NCI-H2196 (cell line): Measurements from ENCODE around the gene PCBP3.
"Not testable (repeated sequence)": the region's sequence is repeated elsewhere in the genome, so short reads cannot be mapped to it uniquely, and the experiment has no call there.

Experiments used
- DNase-seq: peaks from one replicate; lab custom pipeline; 2025; ENCODE audit not compliant: unreplicated experiment; lab: John Stamatoyannopoulos, UW

PCBP3 gene

DNA sequence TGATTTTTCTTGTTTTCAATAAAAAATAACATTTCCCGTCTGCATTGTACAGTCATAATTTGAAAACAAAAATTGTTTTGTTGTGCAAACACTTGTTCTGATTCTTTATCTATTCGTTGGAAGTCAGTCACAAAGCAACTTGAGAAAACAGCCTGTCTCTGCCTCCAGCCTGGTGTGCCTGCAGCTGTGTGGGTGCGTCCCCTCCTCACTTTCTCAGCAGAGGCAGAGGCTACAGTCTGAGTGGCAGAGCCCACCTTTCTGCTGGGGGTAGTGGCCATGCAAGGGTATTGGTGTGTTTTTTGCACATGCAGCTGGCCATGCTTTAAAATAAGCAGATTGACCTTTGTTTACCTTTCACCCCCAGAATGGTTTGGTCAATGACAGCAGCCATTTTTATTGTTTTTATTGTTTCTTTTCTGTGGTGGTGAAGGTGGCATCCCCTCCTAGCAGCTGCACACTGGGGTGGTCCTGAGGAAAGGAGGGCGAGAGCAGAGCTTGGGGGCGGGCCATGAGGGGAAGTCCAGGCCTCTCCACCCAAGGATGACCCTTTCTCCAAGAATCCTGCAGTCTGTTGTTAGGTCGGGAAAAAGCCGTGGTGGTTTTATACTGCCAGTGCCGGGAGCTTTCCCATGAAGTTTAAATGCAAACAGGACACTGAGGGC lies 159.6 kb downstream of the PCBP3 start:
- DNase-seq = no peak

DNA sequence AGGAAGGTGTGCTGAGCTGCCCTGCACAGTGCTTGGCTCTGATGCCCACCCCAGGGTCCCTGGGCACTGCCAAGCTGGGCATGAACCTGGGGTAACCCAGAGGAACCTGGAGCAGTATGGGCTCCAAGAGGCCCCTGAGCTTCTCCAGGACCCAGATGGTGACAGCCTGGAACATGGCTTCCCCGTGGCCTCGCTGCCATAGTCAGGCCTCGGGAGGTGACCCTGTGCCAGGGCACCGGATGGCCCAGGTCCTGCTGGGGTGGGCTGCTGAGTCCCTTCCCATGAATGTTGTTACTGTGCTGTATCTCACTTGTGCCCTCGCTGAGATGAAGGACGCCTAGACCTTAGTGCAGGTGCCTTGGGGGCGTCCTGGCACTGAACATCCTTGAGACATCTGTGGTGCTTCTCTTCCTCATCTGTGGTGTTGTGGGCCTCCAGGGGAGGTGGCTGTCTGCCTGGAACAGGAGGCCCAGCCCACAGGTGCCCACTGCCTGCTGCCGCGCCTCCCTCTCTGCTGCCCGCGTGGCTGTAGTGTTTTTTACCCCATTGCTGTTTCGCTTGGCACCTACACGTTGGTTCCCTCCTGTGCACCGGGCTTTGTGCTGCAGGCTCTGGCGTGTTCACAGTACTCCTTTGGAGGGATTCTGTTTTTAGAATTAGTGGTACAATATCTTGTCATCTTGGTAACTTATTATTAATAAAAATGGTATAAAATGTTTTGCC lies 160.3 kb downstream of the PCBP3 start:
- no peak for DNase-seq

DNA sequence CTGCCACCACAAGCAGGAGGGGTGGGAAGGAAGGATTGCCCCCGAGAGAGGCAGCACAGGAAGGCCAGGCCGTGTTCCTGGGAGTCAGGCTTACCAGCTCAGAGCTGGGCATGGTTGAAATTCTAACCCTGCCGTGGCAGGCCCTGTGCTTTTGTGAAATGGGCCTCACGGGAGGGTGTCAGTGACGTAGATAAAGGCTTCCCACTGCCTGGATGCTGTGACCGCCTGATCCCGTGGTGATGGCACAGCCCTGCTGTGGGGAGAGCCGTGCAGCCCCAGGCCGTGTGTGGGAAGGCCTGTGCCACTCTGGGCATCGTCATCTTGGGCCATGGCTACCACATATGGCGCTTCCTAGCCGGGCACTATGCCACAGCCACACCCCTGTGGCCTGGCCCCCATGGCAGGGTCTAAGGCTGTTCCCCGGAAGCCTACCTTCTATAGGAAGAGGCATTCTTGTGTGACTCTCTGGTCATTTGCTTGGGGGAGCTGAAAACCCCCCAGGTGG lies 161.3 kb downstream of the PCBP3 start:
- DNase-seq = no peak

DNA sequence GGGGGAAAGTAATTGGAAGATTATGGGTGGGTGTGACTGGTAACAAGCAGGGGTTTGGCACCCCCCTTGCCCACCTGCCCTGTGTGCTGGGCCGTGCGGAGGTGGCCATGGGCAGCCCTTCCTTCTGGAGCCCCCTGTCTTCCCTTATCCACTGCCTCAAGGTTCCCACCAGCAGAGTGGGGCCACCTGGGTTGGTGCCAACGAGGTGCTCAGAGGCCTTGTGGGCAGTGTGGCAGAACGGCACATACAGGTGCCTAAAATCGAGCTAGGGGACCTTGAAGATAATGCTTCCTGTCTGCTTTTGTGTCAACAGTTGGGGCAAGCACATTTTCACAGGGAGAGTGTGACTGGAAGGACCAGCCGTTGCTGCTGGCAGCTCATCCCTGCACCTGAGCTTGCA lies 161.8 kb downstream of the PCBP3 start:
- no peak for DNase-seq

DNA sequence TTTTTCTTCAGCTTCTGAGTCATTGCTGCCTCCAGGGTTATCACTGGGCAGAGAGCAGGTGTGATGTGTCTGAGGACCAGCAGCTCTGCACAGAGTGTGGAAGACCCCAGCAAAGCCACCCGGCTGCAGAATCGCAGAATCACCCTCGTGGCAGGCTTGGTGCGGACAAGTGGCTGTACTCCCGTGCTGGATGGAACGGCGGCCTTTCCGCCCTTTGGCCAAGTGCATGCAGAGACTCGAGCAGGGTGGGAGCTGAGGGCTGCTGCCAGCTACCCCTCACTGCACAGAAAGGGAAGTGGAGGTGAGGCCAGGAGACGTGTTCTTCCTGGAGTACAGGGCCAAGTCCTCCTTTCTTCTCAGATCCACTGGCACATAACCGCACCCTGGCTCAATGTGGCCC lies 162.5 kb downstream of the PCBP3 start:
- DNase-seq = no peak

DNA sequence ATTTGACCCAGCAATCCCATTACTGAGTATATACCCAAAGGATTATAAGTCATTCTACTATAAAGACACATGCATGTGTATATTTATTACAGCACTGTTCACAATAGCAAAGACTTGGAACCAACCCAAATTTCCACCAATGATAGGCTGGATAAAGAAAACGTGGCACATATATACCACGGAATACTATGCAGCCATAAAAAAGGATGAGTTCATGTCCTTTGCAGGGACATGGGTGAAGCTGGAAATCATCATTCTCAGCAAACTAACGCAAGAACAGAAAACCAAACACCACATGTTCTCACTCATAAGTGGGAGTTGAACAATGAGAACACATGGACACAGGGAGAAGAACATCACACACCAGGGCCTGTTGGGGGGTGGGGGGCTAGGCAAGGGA lies 165.1 kb downstream of the PCBP3 start:
- DNase-seq = not testable (repeated sequence)

DNA sequence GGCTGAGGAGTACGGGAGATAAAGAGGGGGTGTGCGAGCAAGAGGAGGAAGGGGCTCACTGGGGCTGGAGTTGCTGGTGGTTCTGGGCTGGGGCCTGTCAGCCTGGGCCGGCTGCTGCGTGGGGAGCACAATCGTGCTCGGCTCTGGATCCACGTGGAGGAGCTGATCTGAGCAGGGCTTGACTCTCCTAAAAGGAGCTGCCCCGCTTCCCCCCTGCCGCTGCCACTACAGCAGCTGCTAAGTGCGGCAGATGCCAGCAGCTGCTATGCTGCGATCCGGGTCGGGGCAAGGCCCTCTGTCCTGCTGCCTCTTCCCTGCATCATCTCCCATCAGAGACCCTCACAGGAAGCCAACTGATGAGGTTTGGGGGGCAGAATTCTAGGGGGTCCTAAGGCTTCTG lies 165.9 kb downstream of the PCBP3 start:
- DNase-seq = no peak

DNA sequence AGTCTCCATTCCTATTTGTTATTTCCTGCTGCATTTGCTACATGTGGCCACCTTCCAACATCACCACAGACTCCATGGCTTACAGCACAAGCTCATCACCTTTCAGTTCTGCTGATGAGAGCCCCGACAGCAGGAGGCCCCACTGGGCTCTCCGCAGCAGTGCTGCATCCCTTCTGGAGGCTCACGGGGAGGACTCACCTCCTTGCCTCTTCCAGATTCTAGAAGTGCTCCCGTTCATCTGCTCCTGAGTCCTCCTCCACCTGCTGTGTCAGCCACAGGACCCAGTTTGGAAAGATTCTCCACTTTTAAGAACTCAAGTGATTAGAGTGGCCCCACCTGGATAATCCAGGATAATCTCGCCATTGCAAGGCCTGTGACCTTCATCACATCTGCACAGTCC lies 167.6 kb downstream of the PCBP3 start:
- no peak for DNase-seq

DNA sequence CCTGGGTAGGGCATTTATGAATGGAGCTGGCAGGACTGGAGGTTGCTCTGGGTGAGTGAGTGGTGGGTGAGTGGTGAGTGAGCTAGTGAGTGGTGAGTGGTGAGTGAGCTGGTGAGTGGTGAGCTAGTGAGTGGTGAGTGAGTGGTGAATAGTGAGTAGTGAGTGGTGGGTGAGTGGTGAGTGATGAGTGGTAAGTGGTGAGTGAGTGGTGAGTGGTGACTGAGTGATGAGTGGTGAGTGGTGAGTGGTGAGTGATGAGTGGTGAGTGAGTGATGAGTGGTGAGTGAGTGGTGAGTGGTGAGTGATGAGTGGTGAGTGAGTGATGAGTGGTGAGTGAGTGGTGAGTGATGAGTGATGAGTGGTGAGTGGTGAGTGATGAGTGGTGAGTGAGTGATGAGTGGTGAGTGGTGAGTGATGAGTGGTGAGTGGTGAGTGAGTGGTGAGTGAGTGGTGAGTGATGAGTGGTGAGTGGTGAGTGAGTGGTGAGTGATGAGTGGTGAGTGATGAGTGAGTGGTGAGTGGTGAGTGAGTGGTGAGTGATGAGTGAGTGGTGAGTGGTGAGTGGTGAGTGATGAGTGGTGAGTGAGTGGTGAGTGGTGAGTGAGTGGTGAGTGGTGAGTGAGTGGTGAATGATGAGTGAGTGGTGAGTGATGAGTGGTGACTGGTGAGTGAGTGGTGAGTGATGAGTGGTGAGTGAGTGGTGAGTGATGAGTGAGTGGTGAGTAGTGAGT lies 170.8 kb downstream of the PCBP3 start:
- not testable (repeated sequence) for DNase-seq

DNA sequence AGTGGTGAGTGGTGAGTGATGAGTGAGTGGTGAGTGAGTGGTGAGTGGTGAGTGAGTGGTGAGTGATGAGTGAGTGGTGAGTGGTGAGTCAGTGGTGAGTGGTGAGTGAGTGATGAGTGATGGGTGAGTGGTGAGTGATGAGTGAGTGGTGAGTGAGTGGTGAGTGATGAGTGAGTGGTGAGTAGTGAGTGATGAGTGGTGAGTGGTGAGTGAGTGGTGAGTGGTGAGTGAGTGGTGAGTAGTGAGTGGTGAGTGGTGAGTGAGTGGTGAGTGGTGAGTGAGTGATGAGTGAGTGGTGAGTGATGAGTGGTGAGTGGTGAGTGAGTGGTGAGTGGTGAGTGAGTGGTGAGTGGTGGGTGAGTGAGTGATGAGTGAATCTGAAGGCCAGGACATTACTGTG lies 172.3 kb downstream of the PCBP3 start:
- not testable (repeated sequence) for DNase-seq

DNA sequence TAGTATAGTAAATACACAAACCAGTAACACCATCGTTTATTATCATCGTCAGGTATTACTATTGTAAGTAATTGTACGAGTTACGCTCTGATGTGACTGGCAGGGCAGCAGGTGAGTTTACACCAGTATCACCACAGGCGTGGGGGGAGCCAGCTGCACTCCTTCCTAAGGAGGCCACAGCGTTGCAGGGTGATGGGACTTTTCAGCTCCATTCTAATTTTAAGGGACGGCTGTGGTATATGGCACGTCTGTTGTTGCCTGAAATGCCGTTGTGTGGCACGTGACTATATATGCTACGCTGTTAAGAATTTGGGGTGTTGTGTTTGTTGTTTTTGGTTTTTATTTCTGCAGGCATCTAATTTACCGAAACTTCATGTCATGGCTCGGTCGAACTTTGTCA lies 173.3 kb downstream of the PCBP3 start:
- DNase-seq = no peak

DNA sequence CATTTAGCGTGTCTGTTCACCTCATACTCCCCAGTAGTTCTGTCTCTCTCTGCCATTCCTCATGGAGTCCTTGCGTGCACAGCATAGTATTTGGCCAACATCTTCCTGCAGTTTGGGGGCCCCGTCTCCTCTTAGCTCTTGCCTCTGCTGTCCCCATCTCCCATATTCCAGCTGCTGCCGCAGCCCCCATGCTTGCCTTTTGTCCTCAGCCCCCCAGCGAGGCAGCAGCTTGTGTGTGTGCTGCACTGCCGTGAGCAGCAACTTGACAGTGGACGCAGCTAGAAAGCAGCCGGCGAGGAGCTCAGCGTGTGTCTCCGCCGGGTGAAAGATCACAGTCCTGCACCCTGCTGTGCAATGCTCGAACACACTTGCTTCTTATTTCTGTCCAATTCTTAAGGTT lies 173.8 kb downstream of the PCBP3 start:
- no peak for DNase-seq

DNA sequence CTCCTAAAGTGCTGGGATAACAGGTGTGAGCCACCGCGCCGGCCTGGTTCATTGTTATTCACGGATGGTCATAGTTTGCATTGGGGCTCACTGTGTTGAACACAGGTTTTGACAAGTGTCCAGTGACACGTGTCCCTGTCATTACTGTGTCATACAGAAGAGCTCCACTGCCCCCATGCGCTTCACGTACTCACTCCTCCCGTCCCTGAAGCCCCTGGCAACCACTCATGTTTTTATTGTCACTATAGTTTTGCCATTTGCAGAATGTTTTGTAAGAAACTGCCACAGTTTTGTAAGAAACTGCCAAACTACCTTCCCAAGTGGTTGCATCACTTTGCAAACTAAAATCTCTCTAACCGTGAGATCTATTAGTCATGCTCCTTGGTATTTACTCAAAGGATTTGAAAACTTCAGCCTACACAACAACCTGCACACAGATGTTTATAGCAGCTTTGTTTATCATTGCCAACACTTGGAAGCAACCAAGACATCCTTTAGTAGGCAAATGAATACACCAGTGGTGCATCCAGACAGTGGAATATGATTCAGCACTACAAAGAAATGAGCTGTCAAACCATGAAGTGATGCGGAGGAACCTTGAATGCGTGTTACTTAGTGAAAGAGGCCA lies 174.9 kb downstream of the PCBP3 start:
- no peak for DNase-seq

DNA sequence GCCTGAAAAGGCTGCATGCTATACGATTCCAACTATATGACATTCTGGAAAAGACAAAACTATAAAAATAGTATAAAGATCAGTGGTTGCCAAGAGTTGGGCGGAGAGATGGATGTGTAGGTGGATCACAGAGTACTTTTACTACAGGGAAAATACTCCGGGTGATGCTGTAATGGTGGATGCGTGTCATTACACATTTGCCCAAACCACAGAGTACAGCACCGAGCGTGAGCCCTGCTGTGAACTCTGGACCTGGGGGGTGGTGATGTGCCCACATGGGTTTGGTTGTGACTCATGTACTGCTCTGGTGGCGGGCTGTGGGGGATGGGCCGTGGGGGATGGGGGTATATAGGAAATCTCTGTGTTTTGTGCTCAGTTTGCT lies 175.4 kb downstream of the PCBP3 start:
- DNase-seq = no peak

DNA sequence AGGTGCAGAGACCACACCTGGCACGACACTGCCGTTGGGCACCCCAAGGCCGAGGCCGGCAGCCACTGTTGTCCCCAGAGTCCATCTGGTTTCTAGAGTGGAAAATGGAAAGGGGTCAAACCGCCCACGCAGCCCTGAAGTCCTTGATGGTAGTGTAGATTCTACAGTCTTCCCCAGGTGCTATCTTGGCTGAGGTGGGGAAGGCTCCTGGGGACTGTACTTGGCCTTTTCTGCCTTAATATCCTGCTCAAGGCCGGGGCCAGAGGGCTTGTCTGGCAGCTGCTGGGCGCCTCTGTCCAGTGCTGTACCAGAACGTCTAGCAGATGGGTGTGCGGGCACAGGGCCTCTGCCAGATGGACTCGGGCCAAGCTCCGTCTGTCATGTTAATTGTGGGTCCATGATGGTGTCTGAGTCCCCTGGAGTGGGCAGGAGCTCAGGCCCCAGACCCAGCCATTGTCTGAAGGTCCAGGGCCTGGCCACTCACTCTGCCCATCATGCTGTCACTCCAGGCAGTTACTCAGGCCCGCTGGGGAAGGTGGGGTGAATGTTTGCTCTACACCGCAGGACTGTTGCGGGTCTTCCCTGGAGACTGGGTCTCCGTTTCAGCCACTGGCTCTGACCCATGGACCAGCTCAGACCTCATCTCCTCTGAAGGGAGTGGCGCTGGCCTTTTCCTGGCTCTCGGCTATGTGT lies 176.1 kb downstream of the PCBP3 start:
- DNase-seq = no peak

DNA sequence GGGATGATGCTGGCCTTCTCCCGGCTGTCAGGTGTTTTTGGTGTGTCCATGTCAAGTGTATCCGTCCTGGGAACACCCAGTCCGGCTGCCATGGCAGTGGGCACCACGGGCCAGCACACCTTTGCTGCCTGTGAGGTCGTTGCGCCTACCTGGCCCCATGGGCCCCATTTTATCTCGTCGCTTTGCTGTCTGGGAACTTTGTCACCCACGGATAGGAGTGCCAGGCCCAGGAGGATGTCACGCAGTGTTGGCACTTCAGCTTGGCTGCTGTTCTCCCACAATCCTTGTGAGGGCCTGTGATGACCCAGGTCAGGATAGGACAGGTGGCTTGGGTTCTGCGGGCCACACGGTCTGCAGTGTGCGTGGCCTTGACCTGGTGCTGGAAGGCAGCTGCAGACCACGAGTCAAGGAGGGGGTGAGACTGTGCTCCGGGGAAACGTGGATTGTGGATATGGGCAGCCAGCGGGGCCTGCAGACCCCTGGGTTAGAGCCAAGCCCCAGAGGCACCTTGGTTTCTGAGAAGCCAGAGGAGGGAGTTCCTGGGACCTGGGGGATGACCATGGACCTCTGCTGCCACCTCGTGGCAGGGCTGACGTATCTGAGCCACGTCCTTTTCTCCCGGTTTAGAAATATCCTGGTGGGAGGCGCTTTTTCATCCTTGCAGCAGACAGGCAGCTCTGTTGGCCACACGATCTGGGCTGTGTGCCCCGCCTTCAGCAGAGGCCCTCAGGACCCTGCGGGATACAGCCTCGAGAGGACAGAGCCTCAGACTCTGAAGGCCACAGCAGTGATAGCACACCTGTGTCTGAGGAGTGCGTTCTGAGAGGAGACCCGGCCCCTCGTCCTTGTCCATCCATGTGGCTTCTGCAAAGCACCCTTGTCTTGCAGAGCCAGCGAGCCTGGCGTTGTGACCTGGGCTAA lies 176.9 kb downstream of the PCBP3 start:
- peak; percentile 91 for DNase-seq

DNA sequence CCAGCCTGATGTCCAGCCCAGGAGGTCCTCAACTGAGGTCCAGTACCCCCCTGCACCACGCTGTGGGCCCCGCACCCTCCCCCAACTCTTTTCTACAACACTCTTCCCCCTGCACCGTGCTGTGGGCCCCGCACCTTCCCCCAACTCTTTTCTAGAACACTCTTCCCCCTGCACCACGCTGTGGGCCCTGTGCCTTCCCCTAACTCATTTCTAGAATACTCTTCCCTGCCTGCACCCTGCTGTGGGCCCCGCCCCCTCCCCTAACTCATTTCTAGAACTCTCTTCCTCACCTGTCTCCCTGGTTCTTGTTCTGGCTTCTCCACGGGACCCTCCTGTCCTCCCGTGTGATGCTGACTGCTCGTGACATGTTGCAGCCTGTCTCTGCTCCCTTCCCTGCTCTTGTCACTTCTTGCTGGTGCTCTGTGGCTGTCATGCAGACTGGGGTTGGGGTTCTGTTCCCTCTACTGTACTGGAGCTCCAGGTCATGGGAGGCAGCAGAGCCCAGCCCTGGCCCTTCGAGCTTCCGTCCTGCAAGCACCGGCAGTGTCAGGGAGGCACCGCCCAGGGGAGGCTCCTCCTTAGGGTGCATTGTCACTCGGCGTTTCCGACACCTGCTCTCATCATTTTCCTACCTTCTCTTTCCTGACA lies 177.9 kb downstream of the PCBP3 start:
- DNase-seq = no peak

DNA sequence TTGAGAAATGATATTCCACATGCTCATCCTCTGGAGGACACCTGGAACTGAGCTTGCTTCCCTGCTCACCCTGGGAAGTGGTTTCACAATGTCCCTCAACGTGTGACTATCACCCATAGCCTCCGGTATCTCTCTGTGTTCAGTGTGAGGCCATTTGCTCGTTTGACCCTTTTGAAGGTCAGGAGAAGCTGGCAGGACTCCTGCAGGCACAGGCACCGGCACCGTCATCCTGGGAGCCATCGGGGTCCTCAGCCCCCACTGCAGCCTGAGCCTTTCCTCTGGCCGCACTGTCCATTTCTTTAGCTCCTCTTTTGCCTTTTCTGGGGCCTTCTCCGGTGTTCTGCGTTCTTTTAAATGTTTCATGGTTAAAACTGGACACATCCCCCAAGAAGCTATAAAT lies 178.5 kb downstream of the PCBP3 start:
- no peak for DNase-seq

DNA sequence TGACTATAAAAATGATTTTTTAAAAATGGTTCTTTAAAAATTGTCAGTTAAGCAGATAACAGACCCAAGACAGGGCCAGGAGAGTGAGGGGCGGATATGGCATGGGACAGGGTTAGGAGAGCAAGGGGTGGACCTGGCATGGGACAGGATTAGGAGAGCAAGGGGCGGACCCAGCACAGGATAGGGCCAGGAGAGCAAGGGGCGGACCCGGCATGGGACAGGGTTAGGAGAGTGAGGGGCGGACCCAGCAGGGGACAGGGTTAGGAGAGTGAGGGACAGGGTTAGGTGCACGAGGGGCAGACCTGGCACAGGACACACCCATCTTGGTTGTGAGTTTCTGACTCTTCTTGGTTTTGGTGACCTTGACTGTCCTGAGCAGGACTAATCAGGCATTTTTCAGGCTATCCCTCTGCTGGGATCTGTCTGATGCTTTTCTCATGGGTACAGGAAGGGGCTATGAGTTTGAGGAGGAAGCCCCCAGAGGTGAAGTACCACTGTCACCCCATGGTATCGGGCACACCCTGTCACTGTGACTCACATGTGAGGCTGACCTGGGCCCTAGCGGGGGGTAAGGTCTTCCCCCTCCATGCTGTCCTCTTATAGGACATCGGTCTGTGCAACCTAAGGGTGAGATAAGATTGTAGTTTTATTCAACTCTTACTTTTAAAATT lies 179.0 kb downstream of the PCBP3 start:
- DNase-seq = no peak
